Pancreas (tissue), 10 donors: Measurements from ENCODE around the gene VPS51. TPM values are rescaled to one million over a fixed set of nuclear protein-coding genes. Genes with fewer than 3 reads are reported as not detected.

Experiments
- ATAC-seq, 4 donors: fragments of 200-7000 bp; cut with Tn5 transposase; one replicate each; pipeline versions ENCODE4 v1.8.0 to v1.9.1; 2020; ENCODE audit warnings: mild to moderate bottlenecking in 4 of 4, moderate library complexity in 4 of 4
- DNase-seq, 6 donors: peaks; one replicate each; pipeline ENCODE4 v3.0.0-alpha.2; 2020
- FAIRE-seq: peaks from 2 replicates; lab custom pipeline; 2012; peaks lifted over from hg19 to GRCh38; lab: Jason Lieb, UNC
- H3K27ac ChIP-seq, 4 donors: fragments of 200-600 bp; sonication (generic); 1 replicate in 3 of 4; 2 replicates in 1 of 4; pipeline versions ENCODE4 v1.5.0 to v1.8.0; 2020
- H3K27me3 ChIP-seq, 4 donors: fragments of 200-600 bp; one replicate each; pipeline ENCODE4 v1.8.0; 2021
- H3K36me3 ChIP-seq, 3 donors: fragments of 200-600 bp; sonication (generic) in 1 of 3; one replicate each; pipeline versions ENCODE4 v1.5.0 to v1.8.0; 2020 to 2021
- H3K4me1 ChIP-seq, 3 donors: fragments of 200-600 bp; one replicate each; pipeline ENCODE4 v1.8.0; 2021
- H3K4me3 ChIP-seq, 4 donors: fragments of 200-600 bp; sonication (generic) in 2 of 4; one replicate each; pipeline versions ENCODE4 v1.5.0 to v1.8.0; 2020 to 2021
- H3K9me3 ChIP-seq, 4 donors: fragments of 200-600 bp; one replicate each; pipeline ENCODE4 v1.8.0; 2021
- WGBS, 2 donors: extraction: QIAGEN DNeasy Blood & Tissue Kit; methylation state at CpG; one replicate each; pipeline ENCODE4 v1.1.7; 2013; 5-methylcytosine and 5-hydroxymethylcytosine counted together
- intact Hi-C, 3 donors: fragments of 100-400 bp; cut with DNase I; formaldehyde crosslinking; loops; one replicate each; pipeline versions ENCODE4 v1.11.1 to v1.14.2; 2022
- polyA plus RNA-seq, 2 donors: library from polyadenylated mRNA; stranded (reverse); fragments of 200-250 nt; gene quantifications; one replicate each; pipeline ENCODE4 v1.2.3, GENCODE V29; 2013
- total RNA-seq, 6 donors: library from RNA; stranded (reverse); fragmentation: NEBNext Ultra II Directional in 4 of 6; extraction: Animal tissue kit (Norgen Biotek cat#: 25700) in 4 of 6; gene quantifications; one replicate each; pipeline versions ENCODE4 v1.2.1 to v1.2.4, GENCODE V29; 2021 to 2023
- TF ChIP-seq, protein P1 (sequence below), 4 donors: fragments of 200-600 bp; sonication (generic) in 3 of 4; IDR thresholded peaks; one replicate each; pipeline versions ENCODE4 v1.5.0 to v1.8.0; 2021; ENCODE audit warnings: antibody characterized with exemption in 4 of 4
- donor health status: healthy with polysubstance abuse.
- donor health status: DM: no; HTN: no; CAD: no; lungs with moderate emphysema.
- donor health status: DM: no; HTN: no; CAD: no.
- donor health status: control.
- donor health status: control.
- donor health status: Bipolar disorder and iron deficiency.
- donor health status: DM: yes; HTN: yes; CAD: no.
- donor health status: DM: no; HTN: no; CAD: no.
- donor health status: DM: no; HTN: no; CAD: no.
- donor health status: DM: yes; HTN: yes; CAD: no.

VPS51 gene
- total and polyA plus RNA-seq, 8 donors = 85.4 to 179 (median 130) TPM

DNA sequence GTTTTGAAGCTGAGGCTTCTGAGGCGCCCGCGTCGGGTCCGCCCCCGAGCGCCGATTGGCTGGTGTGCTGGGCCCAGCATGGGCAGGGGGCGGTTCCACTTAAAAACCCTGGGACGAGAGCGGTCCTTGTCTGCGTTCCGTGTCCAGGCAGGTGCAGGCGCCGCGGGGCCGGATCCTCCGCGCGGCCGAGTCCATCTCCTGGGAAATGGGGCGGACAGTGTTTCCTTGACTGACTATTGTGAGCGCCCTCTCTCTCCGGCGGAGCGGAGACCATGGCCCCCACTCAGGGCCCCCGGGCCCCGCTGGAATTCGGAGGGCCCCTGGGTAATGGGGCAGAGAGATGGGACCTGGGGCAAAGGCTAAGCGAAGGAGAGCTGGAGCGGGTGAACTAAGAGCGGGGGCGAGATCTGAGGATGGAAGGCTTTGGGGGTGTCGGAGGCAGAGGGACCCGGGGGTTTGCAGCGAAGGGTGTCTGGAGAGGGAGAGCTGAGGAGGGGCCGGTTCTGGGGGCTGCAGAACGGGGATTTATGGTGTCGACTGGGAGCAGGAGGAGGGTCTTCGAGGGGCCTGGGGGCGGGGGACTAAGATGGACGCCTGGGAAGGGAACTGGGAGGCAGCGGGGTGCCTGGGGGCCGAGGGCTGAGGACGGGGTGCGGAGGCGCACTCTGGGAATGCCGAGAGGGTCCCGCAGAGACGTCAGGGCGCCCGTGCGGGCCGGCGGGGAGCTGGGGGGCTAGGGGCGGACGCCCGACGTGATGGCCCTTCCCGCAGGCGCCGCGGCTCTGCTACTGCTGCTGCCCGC is 15.9 kb downstream of the VPS51 start, which contains the start of gene TM7SF2:
Gene TM7SF2 (plus strand): TSS at position 129 of the 802 bp plus-strand sequence. CDS start 144 bp downstream, at position 273.
- peak within 1 kb of the TSS; percentile 58 to 88 (median 70) for H3K27ac ChIP-seq
- H3K4me1 ChIP-seq = peaks cover 31 to 39% (median 38%) of the 10 kb centered on the region in 3 donors

DNA sequence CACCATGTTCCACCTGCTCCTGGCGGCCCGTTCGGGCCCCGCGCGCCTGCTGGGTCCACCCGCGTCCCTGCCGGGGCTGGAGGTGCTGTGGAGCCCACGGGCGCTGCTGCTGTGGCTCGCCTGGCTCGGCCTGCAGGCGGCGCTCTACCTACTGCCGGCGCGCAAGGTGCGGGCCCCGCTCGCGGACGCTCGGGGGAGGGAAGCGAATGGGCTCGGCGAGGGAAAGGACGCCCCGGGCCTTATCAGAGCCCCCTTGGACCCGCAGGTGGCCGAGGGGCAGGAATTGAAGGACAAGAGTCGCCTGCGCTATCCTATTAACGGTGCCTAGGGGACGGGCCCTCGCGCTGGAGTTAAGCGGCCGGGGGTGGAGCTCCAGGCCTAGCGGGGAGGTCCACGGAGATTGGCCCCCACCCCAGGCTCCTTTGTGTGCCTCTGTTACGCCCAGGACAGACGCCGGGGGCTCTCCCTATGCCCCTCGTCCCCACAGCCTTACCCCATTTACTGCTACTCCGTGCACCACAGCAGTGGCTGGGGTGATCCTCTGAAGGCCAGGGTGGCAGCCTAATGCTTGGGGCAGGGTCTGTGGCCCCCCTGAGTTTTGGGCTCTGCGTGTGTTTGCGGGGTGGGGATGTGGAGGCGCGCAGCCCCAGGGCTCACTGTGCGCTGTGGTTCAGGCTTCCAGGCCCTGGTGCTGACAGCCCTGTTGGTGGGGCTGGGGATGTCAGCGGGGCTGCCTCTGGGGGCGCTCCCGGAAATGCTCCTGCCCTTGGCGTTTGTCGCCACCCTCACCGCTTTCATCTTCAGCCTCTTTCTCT is 16.7 kb downstream of the VPS51 start:
- peak overlapping the region; percentile 31 to 70 (median 54) for H3K4me3 ChIP-seq
- intact Hi-C loops = loop anchor here in 1 of 3 donors (10.0 kb wide), 1 partner anchor 98 kb away; the partner anchor contains the start of gene ARL2

More for the DNA sequence above, 15.9 kb downstream of the VPS51 start, which contains the start of gene TM7SF2:
- Histone ChIP-seq H3K4me3 (peak within 1 kb of the TSS; percentile 31 to 70 (median 54)), H3K27me3 (no peaks in the 10 kb centered on the region), H3K36me3 (peaks cover 0 to 23% (median 7%) of the 10 kb centered on the region in 3 donors), H3K9me3 (no peaks in the 10 kb centered on the region)
- WGBS, 2 donors = 1% methylated on average over 34 to 64 of the region's 64 CpGs
- TF ChIP-seq, protein P1, sequence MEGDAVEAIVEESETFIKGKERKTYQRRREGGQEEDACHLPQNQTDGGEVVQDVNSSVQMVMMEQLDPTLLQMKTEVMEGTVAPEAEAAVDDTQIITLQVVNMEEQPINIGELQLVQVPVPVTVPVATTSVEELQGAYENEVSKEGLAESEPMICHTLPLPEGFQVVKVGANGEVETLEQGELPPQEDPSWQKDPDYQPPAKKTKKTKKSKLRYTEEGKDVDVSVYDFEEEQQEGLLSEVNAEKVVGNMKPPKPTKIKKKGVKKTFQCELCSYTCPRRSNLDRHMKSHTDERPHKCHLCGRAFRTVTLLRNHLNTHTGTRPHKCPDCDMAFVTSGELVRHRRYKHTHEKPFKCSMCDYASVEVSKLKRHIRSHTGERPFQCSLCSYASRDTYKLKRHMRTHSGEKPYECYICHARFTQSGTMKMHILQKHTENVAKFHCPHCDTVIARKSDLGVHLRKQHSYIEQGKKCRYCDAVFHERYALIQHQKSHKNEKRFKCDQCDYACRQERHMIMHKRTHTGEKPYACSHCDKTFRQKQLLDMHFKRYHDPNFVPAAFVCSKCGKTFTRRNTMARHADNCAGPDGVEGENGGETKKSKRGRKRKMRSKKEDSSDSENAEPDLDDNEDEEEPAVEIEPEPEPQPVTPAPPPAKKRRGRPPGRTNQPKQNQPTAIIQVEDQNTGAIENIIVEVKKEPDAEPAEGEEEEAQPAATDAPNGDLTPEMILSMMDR (IDR thresholded peaks at IDR 0.05) = no peak
- intact Hi-C loops = loop anchor here in 1 of 3 donors (10.0 kb wide), 1 partner anchor 97 kb away; the partner anchor contains the start of gene ARL2
- FAIRE-seq (no peak), ATAC-seq (peak; percentile 80 to 92 (median 85)), DNase-seq (peak; percentile 95 to 99 (median 98))

DNA sequence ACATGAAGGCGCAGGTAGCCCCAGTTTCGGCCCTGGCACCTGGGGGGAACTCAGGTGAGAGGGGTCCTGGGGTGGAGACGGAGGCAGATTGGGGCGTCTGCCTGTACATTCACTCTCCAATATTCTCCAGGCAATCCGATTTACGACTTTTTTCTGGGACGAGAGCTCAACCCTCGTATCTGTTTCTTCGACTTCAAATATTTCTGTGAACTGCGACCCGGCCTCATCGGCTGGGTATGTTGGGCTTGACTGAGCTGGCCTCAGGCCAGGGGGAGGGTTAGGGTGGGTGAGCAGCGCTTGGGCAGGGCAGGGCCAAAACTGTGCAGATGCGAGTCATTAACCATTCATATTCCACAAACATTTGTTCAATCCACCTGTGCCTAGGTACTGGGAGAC is 17.3 kb downstream of the VPS51 start:
- peak overlapping the region in 3 of 4 donors; percentile 51 to 70 (median 57) for H3K4me3 ChIP-seq
- peaks cover 0 to 15% (median 4%) of the 10 kb centered on the region in 3 donors for H3K36me3 ChIP-seq
- TF ChIP-seq, protein P1 (IDR thresholded peaks at IDR 0.05) = no peak
- H3K27me3 ChIP-seq = no peaks in the 10 kb centered on the region
- intact Hi-C loops = loop anchor here in 1 of 3 donors (10.0 kb wide), 1 partner anchor 99 kb away; the partner anchor contains the start of gene ARL2
- FAIRE-seq (no peak), DNase-seq (peak in 3 of 6 donors; percentile 65 to 84 (median 83)), ATAC-seq (no peak)
- 17% methylated on average over 14 of the region's 14 CpGs for WGBS, 2 donors
- H3K9me3 ChIP-seq = no peaks in the 10 kb centered on the region
- H3K27ac ChIP-seq = peak overlapping the region; percentile 58 to 88 (median 70)
- peaks cover 31 to 39% (median 38%) of the 10 kb centered on the region in 3 donors for H3K4me1 ChIP-seq

More for the DNA sequence above, 16.7 kb downstream of the VPS51 start:
- TF ChIP-seq, protein P1 (IDR thresholded peaks at IDR 0.05) = peak; percentile 82 to 88 (median 87)
- DNase-seq (peak in 5 of 6 donors; percentile 63 to 91 (median 86)), FAIRE-seq (no peak), ATAC-seq (peak; percentile 55 to 66 (median 60))
- 5 to 7% methylated on average over 50 to 57 of the region's 57 CpGs for WGBS, 2 donors
- H3K27ac ChIP-seq = peak overlapping the region; percentile 58 to 88 (median 70)
- no peaks in the 10 kb centered on the region for H3K27me3 ChIP-seq
- peaks cover 0 to 20% (median 7%) of the 10 kb centered on the region in 3 donors for H3K36me3 ChIP-seq
- H3K4me1 ChIP-seq = peaks cover 31 to 39% (median 38%) of the 10 kb centered on the region in 3 donors
- no peaks in the 10 kb centered on the region for H3K9me3 ChIP-seq

DNA sequence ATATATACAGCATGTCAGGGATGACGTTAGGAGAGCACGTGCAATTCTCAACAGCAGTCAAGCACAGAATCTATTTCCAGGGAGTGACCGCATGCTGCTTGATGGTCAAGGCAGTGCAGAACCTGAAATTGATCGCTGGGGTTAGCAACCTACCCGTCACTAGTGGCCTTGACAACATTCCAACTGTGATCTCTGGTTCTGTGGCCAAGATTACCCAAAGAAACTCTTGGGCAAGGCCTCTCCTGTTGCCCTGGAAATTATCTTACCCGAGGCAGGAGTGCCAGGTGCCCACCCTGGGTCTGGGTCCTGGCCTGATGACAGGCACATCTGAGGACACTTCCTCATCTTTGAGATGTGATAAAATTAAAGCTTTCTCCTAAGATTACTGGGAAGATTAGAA is 17.8 kb downstream of the VPS51 start:
- WGBS, 2 donors = 10 to 15% methylated on average over 6 of the region's 6 CpGs
- H3K27me3 ChIP-seq = no peaks in the 10 kb centered on the region
- H3K9me3 ChIP-seq = no peaks in the 10 kb centered on the region
- DNase-seq (peak in 5 of 6 donors; percentile 45 to 83 (median 74)), FAIRE-seq (no peak), ATAC-seq (peak in 3 of 4 donors; percentile 3 to 8 (median 7))
- TF ChIP-seq, protein P1 (IDR thresholded peaks at IDR 0.05) = no peak
- H3K4me1 ChIP-seq = peaks cover 31 to 39% (median 38%) of the 10 kb centered on the region in 3 donors
- intact Hi-C loops = loop anchor here in 1 of 3 donors (10.0 kb wide), 1 partner anchor 99 kb away; the partner anchor contains the start of gene ARL2
- peaks cover 0 to 10% (median 0%) of the 10 kb centered on the region in 3 donors for H3K36me3 ChIP-seq
- peak overlapping the region in 1 of 4 donors; percentile 70 for H3K4me3 ChIP-seq
- peak overlapping the region; percentile 58 to 88 (median 70) for H3K27ac ChIP-seq
